Measurements from ENCODE around the gene GOLIM4. TPM values are rescaled to one million over a fixed set of nuclear protein-coding genes. Genes with fewer than 3 reads are reported as not detected.

GOLIM4 gene
- total RNA-seq, 1 experiment from 2014 or later = 30.0 TPM

- TF ChIP-seq ZNF281 (CRISPR knock-in tag; IDR thresholded peaks at IDR 0.05) (no peak), MYBL2 (CRISPR knock-in tag; IDR thresholded peaks at IDR 0.05) (no peak), ZNF263 (CRISPR knock-in tag; IDR thresholded peaks at IDR 0.05; ENCODE audit: low read depth) (no peak), TEAD4 (CRISPR knock-in tag; IDR thresholded peaks at IDR 0.05) (no peak)
Measured at GRCh38 chr3:167972502-167972901, 123.2 kb downstream of the GOLIM4 start (continued).

- POLR2A ChIA-PET = no interaction called here
- Mint-ChIP-seq H3K27ac (no peak overlapping the region), H3K27me3 (ENCODE audit: low read depth) (no peaks in the 10 kb centered on the region), H3K36me3 (no peaks in the 10 kb centered on the region), H3K4me1 (no peaks in the 10 kb centered on the region), H3K9me3 (no peaks in the 10 kb centered on the region), H3K4me3 (no peak overlapping the region)
- ATAC-seq (no peak), DNase-seq (ENCODE audit: low spot score) (no peak)
- CTCF ChIA-PET = no interaction called here
- TF ChIP-seq TEAD1 (CRISPR knock-in tag; IDR thresholded peaks at IDR 0.05) (no peak), ZNF532 (CRISPR knock-in tag; IDR thresholded peaks at IDR 0.05; ENCODE audit: borderline replicate concordance) (no peak)
Measured at GRCh38 chr3:167969548-167969947, 126.2 kb downstream of the GOLIM4 start.

GRCh38 chr3:167967257-167968036 is 128.3 kb downstream of the GOLIM4 start:
- Mint-ChIP-seq H3K4me1 (no peaks in the 10 kb centered on the region), H3K36me3 (no peaks in the 10 kb centered on the region), H3K9me3 (no peaks in the 10 kb centered on the region), H3K4me3 (no peak overlapping the region), H3K27ac (no peak overlapping the region), H3K27me3 (ENCODE audit: low read depth) (no peaks in the 10 kb centered on the region)
- CTCF ChIA-PET = interaction anchor here (0.7 kb wide), 1 partner anchor 48 kb away, joined by 3 read pairs; no protein-coding TSS in a partner anchor
- TF ChIP-seq GABPB1 (CRISPR knock-in tag; IDR thresholded peaks at IDR 0.05) (no peak), GTF2I (CRISPR knock-in tag; conservative IDR thresholded peaks at IDR 0.05) (no peak), MLX (CRISPR knock-in tag; IDR thresholded peaks at IDR 0.05) (no peak), USF1 (CRISPR knock-in tag; IDR thresholded peaks at IDR 0.05) (no peak), GRHL2 (CRISPR knock-in tag; IDR thresholded peaks at IDR 0.05; ENCODE audit: insufficient replicate concordance, severe bottlenecking) (no peak), FOXP4 (CRISPR knock-in tag; IDR thresholded peaks at IDR 0.05) (no peak), ZNF425 (CRISPR knock-in tag; conservative IDR thresholded peaks at IDR 0.05) (no peak), AFF4 (CRISPR knock-in tag; IDR thresholded peaks at IDR 0.05; ENCODE audit: borderline replicate concordance) (no peak)
- POLR2A ChIA-PET = no interaction called here
- DNase-seq (ENCODE audit: low spot score) = no peak
- no peak for ATAC-seq

All from WTC11 (cell line).